Mesothelial cell of epicardium (in vitro differentiated cells): ENCODE data around the gene UQCR10. TPM values are rescaled to one million over a fixed set of nuclear protein-coding genes. Genes with fewer than 3 reads are reported as not detected.

Experiments used
- DNase-seq, 2 experiments: peaks; one replicate each; pipeline ENCODE4 v3.0.0; 2021; ENCODE audit warnings: low spot score in 2 of 2; ENCODE audit not compliant: unreplicated experiment in 2 of 2
- H3K27ac Mint-ChIP-seq: 2 replicates; pipeline ENCODE4 v1.8.0; 2021; ENCODE audit warnings: mixed read lengths
- H3K27me3 Mint-ChIP-seq: 2 replicates; pipeline ENCODE4 v1.8.0; 2021; ENCODE audit warnings: low read depth, mixed read lengths
- H3K36me3 Mint-ChIP-seq: 2 replicates; pipeline ENCODE4 v1.8.0; 2021; ENCODE audit warnings: mixed read lengths
- H3K4me1 Mint-ChIP-seq: 2 replicates; pipeline ENCODE4 v1.8.0; 2021; ENCODE audit warnings: mixed read lengths
- H3K4me3 Mint-ChIP-seq: 2 replicates; pipeline ENCODE4 v1.8.0; 2021; ENCODE audit warnings: mild to moderate bottlenecking, moderate library complexity, mixed read lengths
- H3K9me3 Mint-ChIP-seq: 2 replicates; pipeline ENCODE4 v1.8.0; 2021; ENCODE audit warnings: mixed read lengths
- total RNA-seq: library from RNA; stranded (reverse); gene quantifications from 3 replicates; pipeline ENCODE4 v1.2.1, GENCODE V29; 2021
- TF ChIP-seq, protein P1 (sequence below): fragments of 200-600 bp; sonication (generic); IDR thresholded peaks from one replicate; pipeline ENCODE4 v1.5.0; 2021; ENCODE audit warnings: antibody characterized with exemption; ENCODE audit not compliant: unreplicated experiment

UQCR10 gene
- total RNA-seq, 1 donor from 2014 or later: 72.9 TPM

DNA sequence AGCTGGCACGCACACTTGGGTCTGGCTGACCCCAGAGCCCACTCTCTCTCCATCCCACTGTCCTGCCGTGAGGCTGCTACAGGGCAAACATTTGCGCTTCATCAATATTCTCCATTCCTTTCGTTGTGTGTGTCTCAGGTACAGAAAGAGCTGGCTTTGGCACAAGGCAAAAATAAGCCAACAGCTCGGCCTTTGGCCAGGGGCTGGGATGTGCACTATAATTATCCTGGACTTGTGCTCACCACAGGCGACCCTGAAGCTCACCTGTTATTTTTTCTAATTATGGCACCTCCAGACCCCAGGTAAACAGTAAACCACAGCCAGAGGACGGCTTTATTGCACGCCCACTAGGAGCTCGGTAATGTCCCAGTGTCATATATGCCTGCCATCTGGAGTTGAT, 11.3 kb upstream of the UQCR10 start:
- no peaks in the 10 kb centered on the region for H3K9me3 Mint-ChIP-seq
- H3K27ac Mint-ChIP-seq: no peak overlapping the region
- no peak for DNase-seq
- TF ChIP-seq, protein P1, sequence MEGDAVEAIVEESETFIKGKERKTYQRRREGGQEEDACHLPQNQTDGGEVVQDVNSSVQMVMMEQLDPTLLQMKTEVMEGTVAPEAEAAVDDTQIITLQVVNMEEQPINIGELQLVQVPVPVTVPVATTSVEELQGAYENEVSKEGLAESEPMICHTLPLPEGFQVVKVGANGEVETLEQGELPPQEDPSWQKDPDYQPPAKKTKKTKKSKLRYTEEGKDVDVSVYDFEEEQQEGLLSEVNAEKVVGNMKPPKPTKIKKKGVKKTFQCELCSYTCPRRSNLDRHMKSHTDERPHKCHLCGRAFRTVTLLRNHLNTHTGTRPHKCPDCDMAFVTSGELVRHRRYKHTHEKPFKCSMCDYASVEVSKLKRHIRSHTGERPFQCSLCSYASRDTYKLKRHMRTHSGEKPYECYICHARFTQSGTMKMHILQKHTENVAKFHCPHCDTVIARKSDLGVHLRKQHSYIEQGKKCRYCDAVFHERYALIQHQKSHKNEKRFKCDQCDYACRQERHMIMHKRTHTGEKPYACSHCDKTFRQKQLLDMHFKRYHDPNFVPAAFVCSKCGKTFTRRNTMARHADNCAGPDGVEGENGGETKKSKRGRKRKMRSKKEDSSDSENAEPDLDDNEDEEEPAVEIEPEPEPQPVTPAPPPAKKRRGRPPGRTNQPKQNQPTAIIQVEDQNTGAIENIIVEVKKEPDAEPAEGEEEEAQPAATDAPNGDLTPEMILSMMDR: no peak
- H3K4me3 Mint-ChIP-seq: no peak overlapping the region
- no peaks in the 10 kb centered on the region for H3K36me3 Mint-ChIP-seq
- no peaks in the 10 kb centered on the region for H3K4me1 Mint-ChIP-seq
- H3K27me3 Mint-ChIP-seq: no peaks in the 10 kb centered on the region

DNA sequence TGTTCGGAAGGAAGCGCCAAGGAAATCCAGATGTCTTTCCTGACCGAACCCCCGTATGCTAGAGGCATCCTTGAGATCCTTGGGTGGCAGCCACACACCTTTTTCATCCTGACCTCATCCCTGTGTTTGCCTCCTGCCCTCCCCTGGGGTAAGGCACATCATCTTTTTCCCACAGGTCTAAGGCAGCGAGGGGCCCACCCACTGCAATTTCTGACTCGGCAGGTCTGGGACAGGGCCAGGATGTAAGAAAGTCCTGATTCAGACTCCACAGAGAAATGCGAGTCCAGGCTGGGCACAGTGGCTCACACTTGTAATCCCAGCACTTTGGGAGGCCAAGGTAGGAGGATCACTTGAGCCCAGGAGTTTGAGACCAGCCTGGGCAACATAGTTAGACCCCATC, 10.8 kb upstream of the UQCR10 start:
- H3K4me3 Mint-ChIP-seq: no peak overlapping the region
- H3K9me3 Mint-ChIP-seq: no peaks in the 10 kb centered on the region
- TF ChIP-seq, protein P1: no peak
- no peak overlapping the region for H3K27ac Mint-ChIP-seq
- DNase-seq: no peak
- H3K36me3 Mint-ChIP-seq: no peaks in the 10 kb centered on the region
- H3K27me3 Mint-ChIP-seq: no peaks in the 10 kb centered on the region
- no peaks in the 10 kb centered on the region for H3K4me1 Mint-ChIP-seq

DNA sequence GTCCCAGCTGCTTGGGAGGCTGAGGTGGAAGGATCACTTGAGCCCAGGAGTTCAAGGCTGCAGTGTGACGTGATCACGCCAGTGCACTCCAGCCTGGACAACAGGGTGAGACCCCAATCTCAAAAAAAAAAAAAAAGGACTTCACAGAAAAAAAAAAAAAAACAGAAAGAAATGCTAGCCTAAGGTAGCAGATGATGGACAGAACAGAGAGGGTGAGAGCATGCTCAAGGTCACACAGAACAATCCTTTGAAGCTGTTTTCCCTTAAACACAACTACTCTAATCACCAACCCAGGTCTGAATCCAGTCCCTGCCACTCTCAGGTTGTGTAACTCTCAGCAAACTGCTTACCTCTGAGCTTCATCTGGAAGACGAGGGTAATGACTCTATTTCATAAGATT, 10.1 kb upstream of the UQCR10 start:
- DNase-seq: no peak
- Mint-ChIP-seq H3K9me3 (no peaks in the 10 kb centered on the region), H3K27ac (no peak overlapping the region), H3K36me3 (no peaks in the 10 kb centered on the region), H3K4me1 (no peaks in the 10 kb centered on the region), H3K27me3 (no peaks in the 10 kb centered on the region), H3K4me3 (no peak overlapping the region)
- TF ChIP-seq, protein P1: no peak

DNA sequence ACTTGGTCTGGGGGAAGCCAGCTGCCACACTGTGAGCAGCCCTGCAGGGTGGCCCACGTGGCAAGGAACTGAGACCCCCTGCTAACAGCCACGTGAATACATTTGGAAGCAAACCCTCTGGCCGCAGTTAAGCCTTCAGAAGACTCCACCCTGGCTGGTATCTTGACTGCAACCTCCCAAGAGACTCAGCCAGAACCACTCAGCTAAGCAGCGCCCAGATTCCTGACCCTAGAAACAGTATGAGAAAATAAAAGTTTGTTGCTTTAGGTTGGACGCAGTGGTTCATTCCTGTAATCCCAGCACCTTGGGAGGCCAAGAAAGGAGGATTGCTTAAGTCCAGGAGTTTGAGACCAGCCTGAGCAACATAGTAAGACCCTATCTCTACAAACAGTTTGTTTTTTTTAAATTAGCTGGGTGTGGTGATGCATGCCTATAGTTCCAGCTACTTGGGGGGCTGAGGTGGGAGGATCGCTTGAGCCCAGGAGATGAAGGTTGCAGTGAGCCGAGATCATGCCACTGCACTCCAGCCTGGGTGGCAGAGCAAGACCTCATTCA, 9.0 kb upstream of the UQCR10 start:
- no peak for DNase-seq
- TF ChIP-seq, protein P1: no peak
- Mint-ChIP-seq H3K9me3 (no peaks in the 10 kb centered on the region), H3K27me3 (no peaks in the 10 kb centered on the region), H3K36me3 (no peaks in the 10 kb centered on the region), H3K27ac (no peak overlapping the region), H3K4me3 (no peak overlapping the region), H3K4me1 (no peaks in the 10 kb centered on the region)

DNA sequence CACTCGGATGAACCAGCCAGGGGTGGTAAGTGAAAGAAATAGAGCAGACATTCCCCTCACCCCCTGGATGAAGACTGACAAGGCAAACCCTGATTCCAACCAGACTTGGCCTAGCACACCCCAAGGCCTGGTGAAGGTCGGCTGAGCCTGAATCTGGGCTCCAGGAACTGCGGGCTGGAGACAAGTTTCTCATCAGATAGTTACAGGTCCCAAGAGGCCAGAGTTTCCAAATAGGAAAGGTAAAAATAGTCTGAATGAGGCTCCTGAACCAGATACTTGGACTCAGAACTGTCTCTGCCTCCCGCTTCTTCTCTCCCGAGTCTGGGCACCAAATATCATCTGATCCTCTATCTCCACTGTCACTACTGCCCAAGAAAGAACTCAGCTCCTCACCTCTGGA, 8.2 kb upstream of the UQCR10 start:
- no peak overlapping the region for H3K27ac Mint-ChIP-seq
- TF ChIP-seq, protein P1: no peak

GRCh38 chr22:29762263-29762662, 4.9 kb upstream of the UQCR10 start:
- no peaks in the 10 kb centered on the region for H3K27me3 Mint-ChIP-seq
- H3K36me3 Mint-ChIP-seq: no peaks in the 10 kb centered on the region
- H3K4me3 Mint-ChIP-seq: no peak overlapping the region
- H3K4me1 Mint-ChIP-seq: peaks cover 11% of the 10 kb centered on the region
- H3K9me3 Mint-ChIP-seq: no peaks in the 10 kb centered on the region
- TF ChIP-seq, protein P1: no peak
- DNase-seq: no peak
- H3K27ac Mint-ChIP-seq: no peak overlapping the region

More for the DNA sequence above, 8.2 kb upstream of the UQCR10 start:
- Mint-ChIP-seq H3K27me3 (no peaks in the 10 kb centered on the region), H3K9me3 (no peaks in the 10 kb centered on the region), H3K36me3 (no peaks in the 10 kb centered on the region), H3K4me1 (no peaks in the 10 kb centered on the region), H3K4me3 (no peak overlapping the region)
- DNase-seq: no peak
